Spleen (tissue), 11 donors: Measurements from ENCODE around the gene NDE1. TPM values are rescaled to one million over a fixed set of nuclear protein-coding genes. Genes with fewer than 3 reads are reported as not detected.

Experiments
- DNase-seq: peaks from one replicate; pipeline ENCODE4 v3.0.0-alpha.2; 2020
- H3K27ac ChIP-seq, 8 donors: fragments of 200-600 bp; sonication (generic) in 7 of 8; 1 replicate in 4 of 8; 2 replicates in 4 of 8; pipeline versions ENCODE4 v1.5.0 to v1.8.0; 2016 to 2021; ENCODE audit warnings: inconsistent platforms in 4 of 8, mild to moderate bottlenecking in 4 of 8, moderate library complexity in 1 of 8
- H3K27me3 ChIP-seq, 7 donors: fragments of 200-600 bp; sonication (generic) in 6 of 7; replicated peaks in 1 of 7; 1 replicate in 4 of 7; 2 replicates in 3 of 7; pipeline versions ENCODE4 v1.5.0 to v1.8.0; 2016 to 2021; ENCODE audit warnings: inconsistent platforms in 3 of 7, mild to moderate bottlenecking in 1 of 7
- H3K36me3 ChIP-seq, 6 donors: fragments of 200-600 bp; sonication (generic) in 5 of 6; 1 replicate in 4 of 6; 2 replicates in 2 of 6; pipeline versions ENCODE4 v1.5.0 to v1.8.0; 2016 to 2021; ENCODE audit warnings: inconsistent platforms in 2 of 6
- H3K4me1 ChIP-seq, 6 donors: fragments of 200-600 bp; sonication (generic) in 5 of 6; 1 replicate in 3 of 6; 2 replicates in 3 of 6; pipeline versions ENCODE4 v1.5.0 to v1.8.0; 2016 to 2021; ENCODE audit warnings: inconsistent platforms in 3 of 6
- H3K4me3 ChIP-seq, 8 donors: fragments of 200-600 bp; sonication (generic) in 7 of 8; 1 replicate in 4 of 8; 2 replicates in 4 of 8; pipeline versions ENCODE4 v1.5.0 to v1.8.0; 2016 to 2021; ENCODE audit warnings: inconsistent platforms in 4 of 8, mild to moderate bottlenecking in 4 of 8, moderate library complexity in 2 of 8
- H3K9me3 ChIP-seq, 8 donors: fragments of 200-600 bp; sonication (generic) in 7 of 8; 1 replicate in 4 of 8; 2 replicates in 4 of 8; pipeline versions ENCODE4 v1.5.0 to v1.8.0; 2016 to 2021; ENCODE audit warnings: inconsistent platforms in 4 of 8
- POLR2A ChIP-seq, 3 donors: fragments of 450-650 bp; IDR thresholded peaks; one replicate each; pipeline ENCODE4 v1.5.1; 2017; ENCODE audit warnings: antibody characterized with exemption in 3 of 3, mild to moderate bottlenecking in 1 of 3
- POLR2AphosphoS5 ChIP-seq, 3 donors: sonication (generic); formaldehyde crosslinking; IDR thresholded peaks; one replicate each; pipeline ENCODE4 v1.5.1; 2017; ENCODE audit warnings: antibody characterized with exemption in 3 of 3
- WGBS, 5 donors: extraction: QIAGEN DNeasy Blood & Tissue Kit in 3 of 5; methylation state at CpG; one replicate each; pipeline versions ENCODE4 v1.1.5 to v1.1.7; 2013 to 2018; 5-methylcytosine and 5-hydroxymethylcytosine counted together
- intact Hi-C: fragments of 100-400 bp; cut with DNase I; formaldehyde crosslinking; loops from one replicate; pipeline ENCODE4 v1.15.0; 2023; ENCODE audit warnings: low total_unique reads
- polyA plus RNA-seq, 3 donors: library from polyadenylated mRNA; stranded (reverse); fragments of 200-250 nt; gene quantifications; one replicate each; pipeline ENCODE4 v1.2.1, GENCODE V29; 2013
- total RNA-seq, 7 donors: library from RNA; depleted of rRNA in 3 of 7; stranded (reverse); fragments of >200 nt in 3 of 7; fragmentation: NEBNext Ultra II Directional in 4 of 7; extraction: Animal tissue kit (Norgen Biotek cat#: 25700) in 4 of 7; gene quantifications; one replicate each; pipeline versions ENCODE4 v1.1.0 to v1.2.1, GENCODE V29; 2016 to 2021
- TF ChIP-seq, protein P1 (sequence below), 11 experiments: fragments of 200-600 bp in 7 of 11; fragments of 450-650 bp in 4 of 11; sonication (generic) in 4 of 11; IDR thresholded peaks in 8 of 11; conservative IDR thresholded peaks in 3 of 11; 1 replicate in 7 of 11; 2 replicates in 4 of 11; pipeline versions ENCODE4 v1.4.0 to v1.8.0; 2016 to 2021; ENCODE audit warnings: antibody characterized with exemption in 11 of 11, inconsistent platforms in 4 of 11, mild to moderate bottlenecking in 1 of 11
- donor health status: healthy with polysubstance abuse.
- donor health status: DM: no; HTN: no; CAD: no; lungs with moderate emphysema.
- donor health status: DM: no; HTN: no; CAD: no.
- donor health status: Bipolar disorder and iron deficiency.
- donor health status: healthy.
- donor health status: DM: no; HTN: no; CAD: no.
- donor health status: DM: yes; HTN: yes; CAD: no.

NDE1 gene
- total and polyA plus RNA-seq, 10 donors, result 8.7 to 69.6 (median 57.5) TPM

DNA sequence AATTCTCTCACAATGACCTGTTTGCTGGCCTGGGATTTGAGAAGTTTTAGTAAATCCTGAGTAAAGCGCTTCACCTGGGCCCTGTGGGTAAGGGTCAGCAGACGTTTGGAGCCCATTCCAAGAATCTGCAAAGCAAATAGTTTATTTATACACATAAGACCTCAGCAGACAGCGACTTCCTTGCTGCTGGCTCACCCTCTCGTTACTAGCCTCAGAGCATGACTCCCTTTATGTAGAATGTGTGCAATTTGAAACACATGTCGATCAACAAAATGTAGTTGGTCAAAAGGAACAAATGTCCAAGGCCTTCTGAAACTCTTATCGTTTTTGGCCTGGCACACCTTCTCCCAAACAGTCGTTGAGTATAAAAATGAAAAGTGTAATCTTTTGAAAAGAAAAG, 38.4 kb upstream of the NDE1 start:
- H3K4me3 ChIP-seq, result no peak overlapping the region
- H3K36me3 ChIP-seq, result peaks cover 3 to 100% (median 97%) of the 10 kb centered on the region in 6 donors
- no peak for DNase-seq
- intact Hi-C loops, result no loop called here
- H3K27ac ChIP-seq, result no peak overlapping the region
- 92 to 94% (median 93%) methylated on average over 7 of the region's 7 CpGs for WGBS, 5 donors
- H3K4me1 ChIP-seq, result peaks cover 0 to 22% (median 12%) of the 10 kb centered on the region in 6 donors
- TF ChIP-seq POLR2A (IDR thresholded peaks at IDR 0.05) (no peak), POLR2AphosphoS5 (IDR thresholded peaks at IDR 0.05) (no peak)
- TF ChIP-seq, protein P1, sequence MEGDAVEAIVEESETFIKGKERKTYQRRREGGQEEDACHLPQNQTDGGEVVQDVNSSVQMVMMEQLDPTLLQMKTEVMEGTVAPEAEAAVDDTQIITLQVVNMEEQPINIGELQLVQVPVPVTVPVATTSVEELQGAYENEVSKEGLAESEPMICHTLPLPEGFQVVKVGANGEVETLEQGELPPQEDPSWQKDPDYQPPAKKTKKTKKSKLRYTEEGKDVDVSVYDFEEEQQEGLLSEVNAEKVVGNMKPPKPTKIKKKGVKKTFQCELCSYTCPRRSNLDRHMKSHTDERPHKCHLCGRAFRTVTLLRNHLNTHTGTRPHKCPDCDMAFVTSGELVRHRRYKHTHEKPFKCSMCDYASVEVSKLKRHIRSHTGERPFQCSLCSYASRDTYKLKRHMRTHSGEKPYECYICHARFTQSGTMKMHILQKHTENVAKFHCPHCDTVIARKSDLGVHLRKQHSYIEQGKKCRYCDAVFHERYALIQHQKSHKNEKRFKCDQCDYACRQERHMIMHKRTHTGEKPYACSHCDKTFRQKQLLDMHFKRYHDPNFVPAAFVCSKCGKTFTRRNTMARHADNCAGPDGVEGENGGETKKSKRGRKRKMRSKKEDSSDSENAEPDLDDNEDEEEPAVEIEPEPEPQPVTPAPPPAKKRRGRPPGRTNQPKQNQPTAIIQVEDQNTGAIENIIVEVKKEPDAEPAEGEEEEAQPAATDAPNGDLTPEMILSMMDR (IDR thresholded peaks at IDR 0.05 in 8 of 11, conservative IDR thresholded peaks at IDR 0.05 in 3 of 11), result no peak
- H3K27me3 ChIP-seq, result no peaks in the 10 kb centered on the region
- no peaks in the 10 kb centered on the region for H3K9me3 ChIP-seq

DNA sequence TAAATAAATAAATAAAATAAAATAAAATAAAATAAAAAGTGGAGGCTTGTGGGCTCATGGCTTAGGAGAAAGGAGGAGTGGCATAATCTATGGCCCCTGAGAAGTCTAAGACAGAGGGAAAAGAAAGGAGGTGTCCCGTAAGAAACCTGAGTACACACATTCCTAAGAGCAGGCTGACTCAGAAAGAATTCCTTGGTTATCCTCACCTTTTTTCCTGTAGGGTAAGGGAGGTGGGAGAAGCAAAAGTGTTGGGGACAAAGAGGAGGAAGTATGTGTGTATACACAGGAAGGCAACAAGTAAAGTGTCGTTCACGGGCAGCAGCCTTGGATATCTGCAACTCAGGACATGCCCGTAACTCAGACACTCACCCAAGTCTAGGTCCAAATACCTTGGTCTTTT, 36.4 kb upstream of the NDE1 start:
- Histone ChIP-seq H3K4me3 (no peak overlapping the region), H3K9me3 (no peaks in the 10 kb centered on the region), H3K27me3 (no peaks in the 10 kb centered on the region), H3K27ac (no peak overlapping the region), H3K4me1 (peaks cover 0 to 1% (median 0%) of the 10 kb centered on the region in 6 donors), H3K36me3 (peaks cover 9 to 100% (median 99%) of the 10 kb centered on the region in 6 donors)
- 76 to 95% (median 80%) methylated on average over 4 of the region's 4 CpGs for WGBS, 5 donors
- TF ChIP-seq, protein P1 (IDR thresholded peaks at IDR 0.05 in 8 of 11, conservative IDR thresholded peaks at IDR 0.05 in 3 of 11), result no peak
- TF ChIP-seq POLR2A (IDR thresholded peaks at IDR 0.05), result no peak
- TF ChIP-seq POLR2AphosphoS5 (IDR thresholded peaks at IDR 0.05), result no peak
- no peak for DNase-seq
- intact Hi-C loops, result no loop called here

DNA sequence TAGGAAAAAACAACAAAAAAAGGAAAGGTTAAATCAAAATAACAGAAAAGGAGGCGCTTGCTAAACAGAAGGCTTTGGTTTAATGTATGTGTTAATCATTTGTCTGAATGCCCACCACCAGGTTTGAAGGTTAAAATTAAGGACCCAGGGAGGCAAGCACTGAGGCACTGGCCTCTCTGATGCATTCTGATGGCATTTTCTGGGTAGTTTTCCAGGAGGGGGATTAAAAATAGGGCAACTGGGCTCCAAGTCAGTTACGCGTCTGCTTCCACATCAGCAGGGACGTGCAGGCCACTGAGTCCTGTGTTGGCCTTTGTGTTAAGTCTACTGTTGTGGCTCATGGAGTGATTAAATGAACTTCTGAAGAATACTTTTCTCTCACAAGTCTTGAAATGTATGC, 34.0 kb upstream of the NDE1 start:
- H3K36me3 ChIP-seq, result peaks cover 9 to 100% (median 99%) of the 10 kb centered on the region in 6 donors
- H3K9me3 ChIP-seq, result no peaks in the 10 kb centered on the region
- TF ChIP-seq, protein P1 (IDR thresholded peaks at IDR 0.05 in 8 of 11, conservative IDR thresholded peaks at IDR 0.05 in 3 of 11), result no peak
- TF ChIP-seq POLR2A (IDR thresholded peaks at IDR 0.05), result no peak
- no peak for TF ChIP-seq POLR2AphosphoS5 (IDR thresholded peaks at IDR 0.05)
- H3K4me1 ChIP-seq, result peaks cover 0 to 8% (median 0%) of the 10 kb centered on the region in 6 donors
- WGBS, 5 donors, result 95 to 98% (median 96%) methylated on average over 4 of the region's 4 CpGs
- H3K27ac ChIP-seq, result no peak overlapping the region
- H3K27me3 ChIP-seq, result no peaks in the 10 kb centered on the region
- H3K4me3 ChIP-seq, result no peak overlapping the region
- intact Hi-C loops, result no loop called here
- DNase-seq, result no peak

DNA sequence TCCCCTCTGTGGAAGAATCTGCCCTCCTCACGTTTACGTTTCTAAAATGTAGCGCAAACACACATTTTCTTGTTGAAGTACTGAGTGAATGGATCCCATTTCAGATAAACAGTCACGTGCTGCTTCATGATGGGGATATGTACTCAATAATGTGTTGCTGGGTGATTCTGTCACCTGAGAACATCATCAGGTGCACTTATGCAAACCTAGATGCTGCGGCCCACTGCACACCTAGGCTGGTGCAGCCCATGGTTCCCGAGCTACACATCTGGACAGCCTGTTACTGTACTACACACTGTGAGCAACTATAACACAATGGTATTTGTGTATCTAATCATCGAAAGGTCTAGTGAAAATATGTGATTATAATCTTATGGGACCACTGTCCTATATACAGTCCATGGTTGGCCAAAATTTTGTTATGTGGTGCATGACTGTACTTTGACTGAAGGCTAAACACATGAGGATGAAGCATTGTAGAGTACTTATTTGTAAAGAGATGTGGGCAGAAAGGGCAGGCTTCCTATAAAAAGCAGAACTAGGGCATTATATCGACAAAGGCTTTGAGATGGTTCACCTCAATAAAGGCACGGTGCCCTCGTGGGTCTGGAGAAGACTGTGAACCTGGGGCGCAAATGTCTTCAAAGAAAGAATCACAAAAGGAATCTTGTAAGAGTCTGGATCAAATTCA, 33.4 kb upstream of the NDE1 start:
- WGBS, 5 donors, result 88 to 92% (median 89%) methylated on average over 11 of the region's 11 CpGs
- intact Hi-C loops, result no loop called here
- TF ChIP-seq, protein P1 (IDR thresholded peaks at IDR 0.05 in 8 of 11, conservative IDR thresholded peaks at IDR 0.05 in 3 of 11), result no peak
- TF ChIP-seq POLR2A (IDR thresholded peaks at IDR 0.05) (no peak), POLR2AphosphoS5 (IDR thresholded peaks at IDR 0.05) (no peak)
- Histone ChIP-seq H3K27me3 (no peaks in the 10 kb centered on the region), H3K4me3 (no peak overlapping the region), H3K36me3 (peaks cover 9 to 100% (median 99%) of the 10 kb centered on the region in 6 donors), H3K9me3 (no peaks in the 10 kb centered on the region), H3K27ac (no peak overlapping the region), H3K4me1 (peaks cover 0 to 12% (median 0%) of the 10 kb centered on the region in 6 donors)
- DNase-seq, result no peak
